H7 (cell line): ENCODE measurements around the gene KLHL29. TPM values are rescaled to one million over a fixed set of nuclear protein-coding genes. Genes with fewer than 3 reads are reported as not detected.

Experiments
- DNase-seq: peaks from one replicate; pipeline ENCODE4 v3.0.0; 2012
- H3K27me3 ChIP-seq: 2 replicates; pipeline ENCODE4 v1.6.0; 2011; ENCODE audit warnings: mild to moderate bottlenecking, low read length; ENCODE audit not compliant: control insufficient read depth, insufficient read depth
- H3K36me3 ChIP-seq: replicated peaks from 2 replicates; pipeline ENCODE4 v1.5.1; 2011; ENCODE audit warnings: low read length; ENCODE audit not compliant: control insufficient read depth, insufficient read depth
- H3K4me3 ChIP-seq: 2 replicates; pipeline ENCODE4 v1.5.1; 2011; ENCODE audit warnings: low read depth, mild to moderate bottlenecking, control low read depth, low read length, moderate library complexity; ENCODE audit not compliant: insufficient read depth
- total RNA-seq: library from RNA; depleted of rRNA; stranded (reverse); fragments of >200 nt; shearing (Covaris generic); gene quantifications from 2 replicates; pipeline ENCODE4 v1.2.3, GENCODE V29; 2014

Gene KLHL29
- total RNA-seq, 1 experiment from 2014 or later = 6.2 TPM

DNA sequence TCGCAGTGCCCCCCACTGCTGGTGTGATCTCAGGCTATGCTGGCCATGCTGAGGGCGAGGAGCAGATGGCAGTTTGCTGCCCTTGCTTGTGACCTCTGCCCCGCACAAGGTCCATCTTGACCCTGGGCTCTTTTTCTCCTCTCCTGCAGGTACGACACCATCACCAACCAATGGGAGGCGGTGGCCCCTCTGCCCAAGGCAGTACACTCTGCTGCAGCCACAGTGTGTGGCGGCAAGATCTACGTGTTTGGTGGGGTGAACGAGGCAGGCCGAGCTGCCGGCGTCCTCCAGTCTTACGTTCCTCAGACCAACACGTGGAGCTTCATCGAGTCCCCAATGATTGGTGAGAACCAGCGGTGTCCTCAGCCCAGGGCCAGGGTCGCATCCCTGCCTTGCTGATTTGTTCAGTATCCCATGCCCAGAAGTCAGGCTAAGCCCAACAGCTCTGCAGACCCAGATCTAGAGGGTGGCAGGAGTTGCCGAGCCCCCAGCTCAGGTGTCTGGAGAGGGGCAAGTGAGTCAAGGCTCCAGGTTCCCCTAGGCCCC is 318.1 kb downstream of the KLHL29 start:
- Histone ChIP-seq H3K4me3 (no peak overlapping the region), H3K27me3 (no peaks in the 10 kb centered on the region), H3K36me3 (no peaks in the 10 kb centered on the region)
- peak; percentile 29 for DNase-seq

DNA sequence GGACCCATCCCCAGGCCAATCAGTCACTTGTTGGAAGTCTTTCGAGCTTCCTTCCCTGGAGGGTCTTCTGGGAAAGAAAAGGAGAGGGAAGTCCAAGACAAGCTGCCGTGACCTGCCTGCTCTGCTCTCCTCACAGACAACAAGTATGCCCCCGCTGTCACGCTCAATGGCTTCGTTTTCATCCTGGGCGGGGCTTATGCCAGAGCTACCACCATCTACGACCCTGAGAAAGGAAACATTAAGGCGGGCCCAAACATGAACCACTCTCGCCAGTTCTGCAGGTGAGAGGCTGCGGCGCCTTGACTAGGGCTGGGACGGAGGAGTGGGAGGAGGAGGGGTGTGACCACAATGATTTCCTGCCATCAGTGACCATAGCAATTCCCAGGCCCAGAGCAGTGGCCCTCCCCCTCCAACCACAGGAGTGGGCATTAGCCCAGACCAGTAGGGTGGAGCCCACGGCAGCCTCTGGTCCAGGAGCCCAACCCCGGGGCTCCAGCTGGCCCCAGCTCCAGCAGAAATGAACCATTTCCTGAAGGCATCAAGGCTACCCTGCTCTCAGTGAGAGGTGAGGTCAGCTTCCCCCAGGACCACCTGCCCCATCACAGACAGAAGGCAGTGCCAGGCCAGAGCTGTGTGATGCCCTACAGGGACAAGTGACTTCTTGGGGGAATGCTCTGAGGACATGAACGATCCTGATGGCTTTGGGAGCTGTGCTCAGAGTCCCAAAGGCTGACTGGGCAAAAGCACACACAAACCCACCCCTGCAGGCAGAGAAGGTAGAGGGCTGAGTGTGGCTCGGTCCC is 318.8 kb downstream of the KLHL29 start:
- no peak overlapping the region for H3K4me3 ChIP-seq
- DNase-seq = peak; percentile 45
- H3K36me3 ChIP-seq = no peaks in the 10 kb centered on the region
- no peaks in the 10 kb centered on the region for H3K27me3 ChIP-seq

DNA sequence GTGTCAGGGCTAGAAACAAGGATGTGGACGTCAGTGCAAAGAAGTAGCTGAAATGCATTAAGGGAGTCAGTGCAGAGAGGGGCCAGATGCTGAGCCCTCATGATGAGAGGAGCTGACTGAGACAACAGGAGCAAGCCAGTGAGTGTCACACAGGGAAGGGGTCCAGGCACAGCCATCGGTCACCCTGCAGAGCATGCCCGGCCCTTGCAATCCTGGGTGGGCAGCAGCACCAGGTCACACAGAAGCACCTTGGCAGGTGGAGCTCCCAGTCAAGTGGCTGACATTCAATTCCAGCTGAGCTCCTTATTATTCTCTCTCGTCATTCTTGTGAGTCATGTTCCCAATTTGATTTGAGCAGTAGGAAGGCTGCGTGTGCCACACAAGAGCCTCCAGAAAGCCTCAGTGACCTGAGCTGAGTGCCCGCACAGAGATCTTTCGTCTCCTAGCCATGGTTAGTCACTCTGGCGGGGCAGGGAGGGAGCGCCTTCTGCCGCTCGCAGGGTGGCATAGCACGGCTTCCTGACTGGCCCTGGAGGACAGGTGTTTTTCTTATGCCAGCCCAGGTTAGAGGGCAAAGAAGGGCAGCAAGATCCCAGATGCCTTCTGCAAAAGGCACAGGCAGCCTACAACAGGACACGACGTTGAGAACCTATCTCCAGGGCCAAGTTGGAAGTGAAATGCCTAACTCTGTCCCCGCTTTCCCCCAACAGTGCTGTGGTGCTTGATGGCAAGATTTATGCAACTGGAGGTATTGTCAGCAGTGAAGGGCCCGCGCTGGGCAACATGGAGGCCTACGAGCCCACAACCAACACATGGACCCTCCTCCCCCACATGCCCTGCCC is 321.0 kb downstream of the KLHL29 start:
- Histone ChIP-seq H3K27me3 (no peaks in the 10 kb centered on the region), H3K4me3 (no peak overlapping the region), H3K36me3 (no peaks in the 10 kb centered on the region)
- peak; percentile 71 for DNase-seq

DNA sequence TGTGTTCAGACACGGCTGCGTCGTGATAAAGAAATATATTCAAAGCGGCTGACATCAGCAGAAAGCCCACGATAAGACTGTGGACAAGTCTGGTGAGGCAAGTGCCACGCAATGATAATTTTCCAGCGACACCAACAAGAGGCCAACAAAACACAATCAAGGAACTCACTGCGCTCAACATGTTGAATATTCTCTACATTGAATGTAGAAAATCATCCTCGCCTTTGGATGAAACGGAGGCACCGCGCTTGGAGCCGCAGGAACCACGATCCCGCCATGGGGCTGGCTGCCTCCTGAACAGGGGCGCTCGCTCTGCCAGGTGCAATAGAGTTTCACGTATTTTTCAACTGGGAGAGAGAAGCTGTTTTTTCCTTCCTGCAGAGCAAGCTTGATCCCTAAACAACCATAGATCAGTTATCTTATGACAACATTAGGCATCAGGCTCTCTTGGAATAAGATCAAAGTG is 321.7 kb downstream of the KLHL29 start:
- DNase-seq = peak; percentile 45

DNA sequence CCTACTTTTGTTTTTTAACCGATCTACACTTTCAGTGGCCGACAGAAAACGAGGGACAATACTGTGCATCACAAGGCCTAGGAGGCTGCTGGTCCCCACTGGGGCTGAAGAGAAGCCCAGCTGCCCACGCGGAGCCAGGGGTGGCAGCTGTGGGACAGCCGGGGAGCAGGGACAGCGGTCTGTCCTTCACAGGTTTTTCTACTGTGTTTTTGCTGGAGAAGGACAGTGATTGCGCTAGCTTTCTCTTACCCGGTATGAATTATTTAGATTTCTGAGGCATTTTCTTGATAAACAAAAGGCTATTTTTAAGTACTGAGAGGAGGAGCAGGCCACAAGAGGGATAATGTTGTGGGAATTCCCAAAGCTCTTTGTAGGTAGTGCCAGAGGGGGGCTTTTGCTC is 322.1 kb downstream of the KLHL29 start:
- Histone ChIP-seq H3K36me3 (no peaks in the 10 kb centered on the region), H3K4me3 (no peak overlapping the region), H3K27me3 (no peaks in the 10 kb centered on the region)
- peak; percentile 52 for DNase-seq

More for the DNA sequence above, 321.7 kb downstream of the KLHL29 start:
- no peak overlapping the region for H3K4me3 ChIP-seq
- no peaks in the 10 kb centered on the region for H3K27me3 ChIP-seq
- H3K36me3 ChIP-seq = no peaks in the 10 kb centered on the region

DNA sequence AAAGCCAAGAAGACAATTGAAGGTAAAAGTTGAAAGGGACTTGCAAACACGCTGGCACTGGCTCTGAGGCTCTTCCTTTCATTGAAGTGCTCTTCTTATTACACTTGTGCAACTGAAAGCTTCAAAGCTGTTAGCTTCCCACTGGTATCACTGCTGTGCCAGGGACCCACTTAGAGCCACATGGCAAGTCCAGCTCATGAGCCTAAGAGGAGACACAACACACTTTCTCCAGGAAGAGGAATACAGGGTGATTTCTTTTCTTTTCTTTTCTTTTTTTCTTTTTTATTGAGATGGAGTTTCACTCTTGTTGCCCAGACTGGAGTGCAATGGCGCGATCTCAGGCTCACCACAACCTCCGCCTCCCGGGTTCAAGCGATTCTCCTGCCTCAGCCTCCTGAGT is 323.8 kb downstream of the KLHL29 start:
- Histone ChIP-seq H3K27me3 (no peaks in the 10 kb centered on the region), H3K36me3 (no peaks in the 10 kb centered on the region), H3K4me3 (no peak overlapping the region)
- no peak for DNase-seq

DNA sequence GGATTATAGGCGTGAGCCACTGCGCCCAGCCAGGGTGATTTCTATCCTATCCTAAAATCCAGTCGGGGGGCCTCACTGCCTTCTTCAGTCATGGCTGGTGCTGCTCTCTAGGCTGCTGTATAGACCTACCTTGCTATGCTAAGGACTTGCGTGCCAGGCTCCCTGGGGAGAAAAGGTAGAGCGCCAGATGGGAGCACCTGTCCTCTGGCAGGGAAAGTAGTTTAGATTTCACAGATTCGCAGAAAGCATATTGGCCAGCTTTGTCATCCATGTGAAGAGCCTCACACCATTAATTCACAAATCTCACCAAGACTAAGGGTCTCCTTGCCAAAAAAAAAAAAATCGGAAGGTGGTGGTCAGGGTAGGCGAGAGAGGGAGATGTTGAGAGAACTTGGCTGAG is 324.3 kb downstream of the KLHL29 start:
- DNase-seq = no peak
- Histone ChIP-seq H3K27me3 (no peaks in the 10 kb centered on the region), H3K4me3 (no peak overlapping the region), H3K36me3 (no peaks in the 10 kb centered on the region)

DNA sequence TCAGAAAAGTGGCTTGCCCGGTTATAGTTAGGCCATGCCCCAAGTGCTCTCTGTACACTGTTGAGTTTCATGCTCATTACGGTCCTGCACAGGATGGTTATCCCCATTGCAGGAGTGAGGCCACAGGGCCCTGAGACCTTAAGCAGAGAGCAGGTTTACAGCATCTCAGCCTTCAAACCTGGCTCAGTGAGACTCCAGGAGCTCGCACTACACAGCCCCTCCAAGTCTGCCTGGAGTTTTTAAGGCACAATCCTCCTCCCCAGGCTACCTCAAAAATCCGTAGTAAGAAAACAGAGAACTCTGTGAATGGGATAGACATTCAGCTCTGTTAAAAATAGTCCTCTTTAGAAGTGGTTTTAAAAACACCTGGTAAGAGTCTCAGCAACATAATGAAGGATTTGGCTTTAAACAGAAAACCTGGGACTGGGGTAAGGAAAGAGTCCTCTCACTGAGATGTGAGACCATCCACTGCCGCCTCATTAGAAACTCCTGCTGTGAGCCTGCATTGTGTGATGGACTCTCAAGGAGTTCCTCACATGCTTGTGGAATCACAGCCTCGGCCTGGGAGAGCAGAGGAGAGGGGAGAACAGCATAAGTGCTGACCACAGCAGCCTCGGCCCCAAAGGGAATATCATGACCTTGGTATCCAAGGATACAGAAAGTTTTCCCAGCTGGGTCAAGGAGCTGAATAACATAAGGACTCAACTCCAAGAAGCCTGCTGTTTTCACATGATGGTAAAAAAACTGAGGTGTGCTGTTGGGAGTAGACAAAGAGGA is 327.2 kb downstream of the KLHL29 start:
- Histone ChIP-seq H3K36me3 (no peaks in the 10 kb centered on the region), H3K4me3 (no peak overlapping the region), H3K27me3 (no peaks in the 10 kb centered on the region)
- peak; percentile 75 for DNase-seq

DNA sequence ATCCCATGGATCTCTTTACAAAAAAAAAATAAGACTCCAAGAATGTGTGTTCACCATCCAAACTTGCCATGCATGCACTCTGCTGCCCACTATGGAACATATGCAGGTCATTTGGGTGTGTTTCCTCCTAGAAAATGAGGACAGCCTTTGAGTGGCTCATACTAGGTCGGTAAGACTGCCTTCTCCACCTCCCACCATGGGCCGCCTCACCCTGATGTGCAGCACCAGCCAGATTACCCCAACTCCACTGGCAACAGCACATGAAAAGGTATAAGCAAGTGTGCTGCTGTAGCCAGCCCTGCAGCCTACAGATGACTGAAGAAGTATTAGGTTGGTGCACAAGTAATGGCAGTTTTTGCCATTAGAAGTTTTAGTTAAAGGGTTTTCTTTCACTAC is 327.8 kb downstream of the KLHL29 start:
- Histone ChIP-seq H3K36me3 (no peaks in the 10 kb centered on the region), H3K27me3 (no peaks in the 10 kb centered on the region), H3K4me3 (no peak overlapping the region)
- DNase-seq = no peak

DNA sequence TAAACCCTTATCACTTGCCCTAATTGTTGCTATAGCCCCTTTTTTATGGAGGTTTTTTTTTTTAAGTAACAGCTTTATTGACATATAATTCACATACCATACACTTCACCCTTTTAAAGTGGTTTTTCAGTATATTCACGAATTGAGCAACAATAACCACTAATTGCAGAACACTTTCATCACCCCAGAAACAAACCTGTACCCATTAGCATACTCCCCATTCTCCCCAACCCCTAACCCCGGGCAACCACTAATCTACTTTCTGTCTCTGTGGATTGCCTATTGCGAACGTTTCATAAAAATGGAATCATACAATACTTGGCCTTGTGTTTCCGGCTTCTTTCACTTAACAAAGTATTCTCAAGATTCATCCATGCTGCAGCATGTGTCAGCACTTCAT is 328.4 kb downstream of the KLHL29 start:
- no peaks in the 10 kb centered on the region for H3K36me3 ChIP-seq
- no peak overlapping the region for H3K4me3 ChIP-seq
- H3K27me3 ChIP-seq = no peaks in the 10 kb centered on the region
- DNase-seq = no peak

DNA sequence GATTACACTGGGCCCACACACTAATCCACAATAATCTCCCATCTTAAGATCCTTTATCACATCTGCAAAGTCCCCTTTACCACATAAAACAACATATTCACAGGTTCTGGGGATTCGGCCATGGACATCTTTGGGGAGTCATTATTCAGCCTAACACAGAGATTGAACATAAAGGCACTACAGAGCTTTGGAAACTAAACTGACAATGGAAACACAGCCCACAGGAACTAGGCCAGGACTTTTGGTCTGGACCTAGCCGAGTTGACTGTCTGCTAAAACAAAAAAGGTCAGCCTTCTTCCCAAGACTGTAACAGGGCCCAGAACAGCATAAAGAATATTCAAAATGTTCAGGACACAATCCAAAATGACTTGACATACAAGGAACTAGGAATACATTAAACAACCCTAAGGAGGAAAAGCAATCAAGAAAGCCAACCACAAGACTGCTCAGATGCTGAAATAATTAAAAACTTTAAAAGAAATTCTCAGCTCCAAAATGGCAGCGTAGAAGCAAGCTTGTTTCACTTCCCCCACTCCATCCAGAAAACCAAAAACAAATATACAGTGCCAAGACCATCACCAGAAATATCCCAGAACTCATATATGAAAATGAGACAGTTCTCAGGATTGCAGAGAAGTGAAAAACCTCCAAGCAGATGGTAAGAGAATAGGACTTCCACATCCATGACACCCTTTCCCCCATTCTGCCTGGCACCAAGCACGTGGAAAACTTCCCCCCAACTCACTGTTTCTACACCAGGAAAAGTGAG is 334.1 kb downstream of the KLHL29 start:
- Histone ChIP-seq H3K36me3 (no peaks in the 10 kb centered on the region), H3K27me3 (no peaks in the 10 kb centered on the region), H3K4me3 (no peak overlapping the region)
- no peak for DNase-seq

DNA sequence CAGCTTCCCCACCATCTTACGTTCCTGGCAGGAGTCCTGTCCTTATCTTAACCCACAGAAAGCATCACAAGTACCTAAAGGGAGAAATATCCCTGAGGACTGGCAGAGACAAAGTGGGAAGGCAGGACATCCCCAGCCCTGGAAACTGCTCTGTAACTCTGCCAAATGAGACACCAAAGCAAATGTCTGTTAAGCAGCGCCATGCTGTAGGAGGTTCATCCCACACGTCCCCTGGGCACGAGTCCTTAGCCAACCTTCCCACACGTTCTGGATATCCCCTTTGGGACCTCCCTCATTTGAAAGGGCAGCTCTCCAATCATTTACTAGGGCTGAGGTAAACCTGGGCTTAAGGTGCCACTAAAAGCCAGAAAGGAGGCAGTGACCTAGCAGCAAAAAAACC is 334.7 kb downstream of the KLHL29 start:
- Histone ChIP-seq H3K36me3 (no peaks in the 10 kb centered on the region), H3K27me3 (no peaks in the 10 kb centered on the region), H3K4me3 (no peak overlapping the region)
- DNase-seq = no peak

DNA sequence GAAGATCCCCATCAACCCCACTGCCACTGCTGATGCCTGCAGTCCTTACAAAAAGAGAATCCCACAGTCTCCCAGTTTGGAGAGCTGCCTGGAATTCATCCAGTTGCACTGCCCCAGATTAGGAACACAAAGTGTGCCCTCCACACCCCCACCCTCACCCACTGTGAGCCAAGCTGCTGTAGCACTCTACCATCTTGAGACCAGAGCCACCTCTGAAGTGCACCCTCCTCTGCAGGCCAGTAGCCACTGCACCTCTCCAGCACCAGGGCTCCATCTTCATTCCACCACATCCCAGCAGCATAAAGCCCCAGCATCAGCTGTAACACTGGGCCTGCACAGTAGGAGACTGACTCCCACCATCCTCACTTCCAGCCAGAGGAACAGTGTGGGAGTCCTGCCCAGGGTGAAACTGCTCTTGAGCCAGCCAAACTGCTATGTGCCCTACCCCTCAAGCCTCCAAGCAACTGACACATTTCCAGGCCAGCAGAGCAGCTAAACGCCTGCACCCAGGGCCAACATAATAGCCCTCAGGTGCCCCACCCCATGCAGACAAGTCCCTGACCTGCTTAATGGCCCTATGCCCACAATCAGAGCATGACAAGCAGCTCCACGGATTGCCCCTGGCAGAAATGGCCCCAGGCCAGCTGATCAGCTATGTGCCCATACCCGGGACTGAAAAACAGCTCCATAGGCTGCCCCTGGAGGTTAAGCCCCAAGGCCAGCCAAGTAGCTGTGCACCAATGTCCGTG is 335.9 kb downstream of the KLHL29 start:
- no peak overlapping the region for H3K4me3 ChIP-seq
- no peaks in the 10 kb centered on the region for H3K36me3 ChIP-seq
- no peaks in the 10 kb centered on the region for H3K27me3 ChIP-seq
- DNase-seq = no peak
